ENCODE measurements around the gene RASSF8. TPM values are rescaled to one million over a fixed set of nuclear protein-coding genes. Genes with fewer than 3 reads are reported as not detected.

Gene RASSF8
- total and polyA plus RNA-seq, 10 donors = 1.4 to 38.0 (median 10.9) TPM

GRCh38 chr12:26029736-26030022, 71.2 kb downstream of the RASSF8 start:
- no peak overlapping the region for H3K27ac ChIP-seq

GRCh38 chr12:26030371-26030770, 71.9 kb downstream of the RASSF8 start:
- Histone ChIP-seq H3K4me1 (peaks cover 0 to 4% (median 0%) of the 10 kb centered on the region in 6 donors), H3K27ac (no peak overlapping the region), H3K9me3 (no peaks in the 10 kb centered on the region), H3K4me3 (no peak overlapping the region), H3K27me3 (replicated peaks in 1 of 7) (no peaks in the 10 kb centered on the region), H3K36me3 (no peaks in the 10 kb centered on the region)
- intact Hi-C loops (cut with DNase I; ENCODE audit: low total_unique reads) = no loop called here
- 84 to 95% (median 86%) methylated on average over 3 of the region's 3 CpGs for WGBS, 5 donors
- no peak for TF ChIP-seq POLR2A (IDR thresholded peaks at IDR 0.05)
- TF ChIP-seq POLR2AphosphoS5 (IDR thresholded peaks at IDR 0.05) = no peak
- TF ChIP-seq CTCF (IDR thresholded peaks at IDR 0.05 in 8 of 11, conservative IDR thresholded peaks at IDR 0.05 in 3 of 11) = no peak
- DNase-seq = no peak

More at GRCh38 chr12:26029736-26030022, 71.2 kb downstream of the RASSF8 start:
- DNase-seq = no peak
- WGBS, 5 donors = 77 to 94% (median 84%) methylated on average over 3 of the region's 3 CpGs
- Histone ChIP-seq H3K36me3 (no peaks in the 10 kb centered on the region), H3K4me1 (peaks cover 0 to 4% (median 0%) of the 10 kb centered on the region in 6 donors), H3K27me3 (replicated peaks in 1 of 7) (no peaks in the 10 kb centered on the region), H3K9me3 (no peaks in the 10 kb centered on the region), H3K4me3 (no peak overlapping the region)
- intact Hi-C loops (cut with DNase I; ENCODE audit: low total_unique reads) = loop anchor here (5.0 kb wide), 1 partner anchor 592 kb away; no protein-coding TSS in a partner anchor
- TF ChIP-seq POLR2AphosphoS5 (IDR thresholded peaks at IDR 0.05) = no peak
- TF ChIP-seq POLR2A (IDR thresholded peaks at IDR 0.05) = no peak
- TF ChIP-seq CTCF (IDR thresholded peaks at IDR 0.05 in 8 of 11, conservative IDR thresholded peaks at IDR 0.05 in 3 of 11) = no peak

GRCh38 chr12:26031318-26031717, 72.8 kb downstream of the RASSF8 start:
- Histone ChIP-seq H3K9me3 (no peaks in the 10 kb centered on the region), H3K4me3 (no peak overlapping the region), H3K27ac (no peak overlapping the region), H3K4me1 (peaks cover 0 to 4% (median 0%) of the 10 kb centered on the region in 6 donors), H3K27me3 (replicated peaks in 1 of 7) (no peaks in the 10 kb centered on the region), H3K36me3 (no peaks in the 10 kb centered on the region)
- no peak for DNase-seq
- intact Hi-C loops (cut with DNase I; ENCODE audit: low total_unique reads) = no loop called here
- TF ChIP-seq POLR2A (IDR thresholded peaks at IDR 0.05) (no peak), CTCF (IDR thresholded peaks at IDR 0.05 in 8 of 11, conservative IDR thresholded peaks at IDR 0.05 in 3 of 11) (no peak), POLR2AphosphoS5 (IDR thresholded peaks at IDR 0.05) (no peak)
- 87 to 94% (median 93%) methylated on average over 2 of the region's 2 CpGs for WGBS, 5 donors

- H3K27ac ChIP-seq = no peak overlapping the region
- peaks cover 0 to 4% (median 0%) of the 10 kb centered on the region in 6 donors for H3K4me1 ChIP-seq
- intact Hi-C loops (cut with DNase I; ENCODE audit: low total_unique reads) = no loop called here
- no peak overlapping the region for H3K4me3 ChIP-seq
- no peak for DNase-seq
- no peaks in the 10 kb centered on the region for H3K36me3 ChIP-seq
- TF ChIP-seq CTCF (IDR thresholded peaks at IDR 0.05 in 8 of 11, conservative IDR thresholded peaks at IDR 0.05 in 3 of 11) = no peak
- TF ChIP-seq POLR2A (IDR thresholded peaks at IDR 0.05) = no peak
- no peak for TF ChIP-seq POLR2AphosphoS5 (IDR thresholded peaks at IDR 0.05)
- H3K27me3 ChIP-seq (replicated peaks in 1 of 7) = no peaks in the 10 kb centered on the region
- no peaks in the 10 kb centered on the region for H3K9me3 ChIP-seq
These were observed 73.3 kb downstream of the RASSF8 start for GRCh38 chr12:26031827-26032226.

Measured in spleen (tissue), 11 donors.